Inflammatory macrophage treated with lipopolysaccharide for 4 hours (primary cell): Measurements from ENCODE around the gene LKAAEAR1.
"Not testable (repeated sequence)": the region's sequence is repeated elsewhere in the genome, so short reads cannot be mapped to it uniquely, and the experiment has no call there.

Experiments
- DNase-seq: peaks from one replicate; pipeline ENCODE4 v3.0.0-alpha.2; 2020

Gene LKAAEAR1

DNA sequence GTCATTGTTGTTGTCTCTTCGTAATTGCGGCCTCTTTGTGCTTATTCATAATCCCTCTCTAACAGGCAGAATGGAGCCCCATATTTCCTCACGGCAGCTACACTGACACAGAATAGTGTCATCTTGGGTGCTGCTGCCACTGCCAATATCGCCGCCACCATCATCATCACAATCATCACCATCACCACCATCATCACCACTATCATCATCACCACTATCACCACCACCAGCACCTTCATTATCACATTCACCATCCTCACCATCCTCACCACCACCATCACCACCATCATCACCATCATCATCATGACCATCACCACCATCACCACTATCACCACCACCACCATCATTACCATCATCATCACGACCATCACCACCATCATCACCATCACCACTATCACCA is 12.3 kb upstream of the LKAAEAR1 start:
- DNase-seq, result no peak

DNA sequence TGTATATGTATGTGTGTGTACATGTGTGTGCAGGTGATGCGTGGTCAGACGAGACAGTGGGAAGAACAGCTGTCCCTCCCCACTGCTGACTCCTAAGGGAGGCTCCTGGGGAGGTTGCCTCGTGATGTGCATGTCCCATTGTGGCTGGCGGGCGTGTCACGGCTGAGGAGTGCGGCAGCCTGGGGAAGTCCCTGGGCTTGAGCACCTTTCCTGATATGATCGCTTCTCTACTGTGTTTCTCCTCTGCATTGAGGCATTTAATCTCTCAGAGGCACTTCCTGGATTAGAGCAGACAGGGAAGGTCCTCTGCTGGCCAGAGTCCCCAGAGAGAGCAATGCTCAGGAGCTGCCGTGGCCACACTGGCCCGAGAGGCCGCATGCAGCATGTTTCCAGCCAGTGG is 11.7 kb upstream of the LKAAEAR1 start:
- no peak for DNase-seq

DNA sequence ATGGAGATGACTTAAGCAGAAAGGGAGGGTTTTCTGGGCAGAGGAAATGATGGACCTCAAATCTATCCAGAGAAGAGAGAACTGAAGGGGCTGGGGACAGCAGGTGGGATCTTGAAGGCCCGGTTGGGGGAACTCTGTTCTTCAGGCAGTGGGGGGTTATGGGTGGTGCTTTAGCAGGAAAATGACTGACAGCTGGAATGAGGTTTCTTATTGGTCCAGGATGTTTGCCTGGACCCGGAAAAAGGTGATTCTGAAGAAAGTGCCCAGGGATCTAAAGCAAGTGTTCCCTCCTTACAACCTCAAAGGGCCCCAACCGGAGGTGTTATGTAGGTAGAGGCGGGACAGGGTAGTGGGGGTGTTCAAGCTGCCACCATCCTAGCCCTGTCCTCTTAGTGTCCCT is 11.3 kb upstream of the LKAAEAR1 start:
- DNase-seq, result no peak

DNA sequence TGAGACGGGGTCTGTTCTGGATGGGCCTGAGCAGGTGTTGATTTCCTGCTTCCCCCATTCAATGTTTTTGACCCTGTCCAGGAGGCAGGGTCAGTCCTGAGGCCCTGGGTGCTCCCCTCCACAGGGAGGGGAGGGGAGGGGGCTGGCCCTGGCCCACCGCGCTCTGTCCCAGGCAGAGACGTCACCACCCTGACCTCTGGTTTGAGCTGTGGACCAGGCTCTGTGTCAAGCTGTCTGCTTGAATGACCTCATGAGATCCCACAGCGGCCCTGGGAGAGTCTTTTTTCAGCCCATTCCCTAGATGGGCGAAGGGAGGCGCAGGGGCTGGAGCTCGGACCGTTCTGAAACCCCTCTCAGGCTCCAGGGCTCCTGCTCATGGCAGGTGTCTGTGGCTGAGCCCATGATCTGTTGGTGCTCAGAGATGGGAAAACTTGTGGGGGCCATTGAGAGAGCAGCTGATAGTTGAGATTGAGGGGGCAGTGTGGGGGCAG is 8.9 kb upstream of the LKAAEAR1 start:
- no peak for DNase-seq

DNA sequence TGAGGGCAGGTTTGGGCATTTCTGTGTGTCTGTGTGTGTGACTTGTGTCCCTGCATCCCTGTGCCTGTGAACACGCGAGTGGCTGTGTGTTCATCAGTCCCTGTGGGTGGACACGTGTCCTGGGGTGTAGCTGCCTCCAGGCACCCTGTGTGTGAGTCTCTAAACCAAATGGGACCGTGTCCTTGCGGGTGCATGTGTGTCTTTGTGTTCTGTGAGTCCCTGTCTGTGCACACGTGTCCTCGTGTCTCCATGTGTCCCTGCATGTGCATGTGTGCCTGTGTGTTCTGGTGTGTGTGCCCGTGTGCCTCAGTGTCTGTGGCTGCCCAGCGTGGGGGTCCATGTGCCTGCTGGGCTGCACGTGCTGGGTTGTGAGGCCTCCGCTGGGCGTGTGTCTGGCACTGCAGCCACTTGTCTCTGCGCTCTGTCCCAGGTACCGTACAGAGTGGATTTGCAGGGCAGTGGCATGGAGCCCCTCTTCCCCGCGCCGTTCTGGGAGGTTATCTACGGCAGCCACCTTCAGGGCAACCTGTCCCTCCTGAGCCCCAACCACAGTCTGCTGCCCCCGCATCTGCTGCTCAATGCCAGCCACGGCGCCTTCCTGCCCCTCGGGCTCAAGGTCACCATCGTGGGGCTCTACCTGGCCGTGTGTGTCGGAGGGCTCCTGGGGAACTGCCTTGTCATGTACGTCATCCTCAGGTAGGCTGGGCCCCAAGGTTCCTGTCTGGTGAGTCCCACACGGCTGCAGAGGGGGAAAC is 8.2 kb upstream of the LKAAEAR1 start:
- DNase-seq, result no peak

DNA sequence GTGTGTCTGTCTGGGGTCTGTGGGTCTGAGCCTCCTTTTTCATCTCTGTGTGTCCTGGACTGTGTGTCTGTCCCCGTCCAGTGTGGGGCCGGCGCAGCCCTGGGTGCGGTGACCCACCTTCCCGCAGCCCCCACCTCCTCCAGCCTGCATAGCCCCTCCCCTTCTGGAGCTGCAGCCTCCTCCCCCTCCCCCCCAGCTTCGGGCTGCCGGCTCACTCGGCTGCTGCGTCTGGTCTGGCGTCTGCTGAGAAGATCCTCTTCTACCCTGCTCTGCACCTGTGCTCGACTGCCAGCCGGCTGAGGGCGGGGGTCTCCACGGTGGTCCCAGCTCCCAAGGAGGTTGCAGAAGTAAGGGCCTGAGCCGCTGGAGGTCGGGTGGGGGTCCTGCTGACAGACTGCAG is 7.6 kb upstream of the LKAAEAR1 start:
- DNase-seq, result no peak

DNA sequence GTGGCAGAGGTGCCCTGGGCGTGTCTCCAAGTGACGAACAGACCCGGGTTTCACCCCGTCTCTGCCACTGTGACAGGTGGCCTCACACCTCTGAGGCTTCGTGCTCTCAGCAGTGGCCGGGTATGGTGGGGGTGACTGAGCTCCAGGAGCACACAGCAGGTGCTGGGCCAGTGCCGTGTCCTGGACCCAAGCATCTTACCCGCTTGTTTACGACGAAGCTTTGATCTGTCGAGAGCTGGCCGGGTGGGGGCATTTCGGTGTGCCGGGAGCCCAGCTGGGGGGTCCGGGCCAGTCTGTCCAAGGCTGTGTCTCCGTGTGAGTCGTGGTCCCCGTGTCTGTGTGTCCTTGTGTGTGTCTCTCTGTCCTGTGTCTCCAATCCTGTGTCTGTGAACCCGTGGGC is 7.1 kb upstream of the LKAAEAR1 start:
- no peak for DNase-seq

DNA sequence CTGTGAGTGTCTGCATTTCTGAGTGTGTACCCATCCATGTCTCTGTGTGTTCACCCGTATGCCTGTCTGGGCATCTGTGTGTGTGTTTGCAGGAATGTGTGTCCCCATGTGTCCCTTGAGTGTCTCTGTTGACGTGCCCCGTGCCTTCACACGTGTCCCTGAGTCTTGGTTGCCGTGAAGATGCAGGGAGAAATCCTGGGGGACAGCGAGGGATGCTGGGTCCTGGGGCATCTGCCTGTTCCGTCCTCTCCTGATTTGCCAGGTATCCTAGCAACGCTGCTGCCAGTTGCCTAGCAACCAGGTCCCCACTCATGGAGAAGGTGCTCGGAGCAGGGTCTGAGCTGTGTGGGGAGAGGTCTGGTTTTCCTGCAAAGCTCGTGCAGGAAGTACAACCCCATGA is 6.0 kb upstream of the LKAAEAR1 start:
- DNase-seq, result no peak

DNA sequence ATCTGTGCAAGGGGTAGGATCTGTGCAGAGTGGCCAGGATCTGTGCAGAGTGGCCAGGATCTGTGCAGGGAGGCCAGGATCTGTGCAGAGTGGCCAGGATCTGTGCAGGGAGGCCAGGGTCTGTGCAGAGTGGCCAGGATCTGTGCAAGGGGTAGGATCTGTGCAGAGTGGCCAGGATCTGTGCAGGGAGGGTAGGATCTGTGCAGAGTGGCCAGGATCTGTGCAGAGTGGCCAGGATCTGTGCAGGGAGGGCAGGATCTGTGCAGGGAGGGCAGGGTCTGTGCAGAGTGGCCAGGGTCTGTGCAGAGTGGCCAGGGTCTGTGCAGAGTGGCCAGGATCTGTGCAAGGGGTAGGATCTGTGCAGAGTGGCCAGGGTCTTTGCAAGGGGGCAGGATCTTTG is 4.4 kb upstream of the LKAAEAR1 start:
- DNase-seq, result not testable (repeated sequence)

DNA sequence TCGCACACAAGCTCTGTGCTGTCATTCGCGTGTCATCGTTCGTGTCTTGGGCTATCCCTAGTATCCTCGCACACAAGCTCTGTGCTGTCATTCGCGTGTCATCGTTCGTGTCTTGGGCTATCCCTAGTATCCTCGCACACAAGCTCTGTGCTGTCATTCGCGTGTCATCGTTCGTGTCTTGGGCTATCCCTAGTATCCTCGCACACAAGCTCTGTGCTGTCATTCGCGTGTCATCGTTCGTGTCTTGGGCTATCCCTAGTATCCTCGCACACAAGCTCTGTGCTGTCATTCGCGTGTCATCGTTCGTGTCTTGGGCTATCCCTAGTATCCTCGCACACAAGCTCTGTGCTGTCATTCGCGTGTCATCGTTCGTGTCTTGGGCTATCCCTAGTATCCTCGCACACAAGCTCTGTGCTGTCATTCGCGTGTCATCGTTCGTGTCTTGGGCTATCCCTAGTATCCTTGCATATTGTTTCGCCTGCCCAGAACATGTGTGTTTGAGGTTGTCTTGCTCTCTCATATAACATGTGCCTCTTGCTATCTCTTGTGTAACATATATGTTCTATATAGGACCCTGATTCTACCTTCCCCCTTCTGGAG is 3.1 kb upstream of the LKAAEAR1 start:
- not testable (repeated sequence) for DNase-seq

DNA sequence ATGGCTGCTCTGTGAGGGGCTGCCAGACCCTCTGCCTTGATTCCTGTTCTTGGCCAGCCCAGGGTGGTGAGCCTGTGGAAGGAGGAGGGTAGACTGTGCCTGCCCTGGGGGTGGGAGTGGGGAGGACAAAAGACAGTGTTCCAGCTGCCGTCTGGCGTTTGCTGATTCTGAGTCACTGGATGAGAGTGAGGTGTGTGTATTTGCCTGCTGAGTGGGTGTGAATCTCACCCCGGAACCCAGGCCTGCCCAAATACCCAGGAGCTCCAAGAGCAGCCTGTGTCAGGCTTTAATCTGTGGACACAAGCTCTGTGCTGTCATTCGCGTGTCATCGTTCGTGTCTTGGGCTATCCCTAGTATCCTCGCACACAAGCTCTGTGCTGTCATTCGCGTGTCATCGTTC is 2.6 kb upstream of the LKAAEAR1 start:
- DNase-seq, result no peak

DNA sequence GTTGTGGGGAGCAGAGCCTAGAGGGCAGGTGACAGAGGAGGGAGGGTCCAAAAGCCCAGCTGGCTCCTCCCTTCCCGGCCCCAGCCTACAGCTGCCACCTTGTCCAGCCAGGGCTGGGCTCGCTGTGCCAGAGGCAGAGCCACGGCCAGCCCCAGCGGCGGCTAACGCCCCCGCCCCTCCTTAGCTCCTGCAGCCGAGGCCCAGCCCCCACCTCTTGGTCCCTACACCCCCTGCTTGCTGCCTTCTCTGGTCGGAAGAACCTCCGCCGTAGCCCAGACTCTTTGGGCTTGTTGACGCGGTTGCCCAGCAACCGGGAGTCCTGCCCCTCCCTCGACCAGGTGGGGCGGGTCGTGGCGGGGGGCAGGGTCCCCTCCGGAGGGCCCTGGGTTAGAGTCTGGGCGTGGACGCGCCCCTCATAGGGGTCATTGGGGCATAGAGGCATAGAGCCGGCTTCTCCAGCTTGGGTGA is 521 bp upstream of the LKAAEAR1 start:
- DNase-seq, result no peak

DNA sequence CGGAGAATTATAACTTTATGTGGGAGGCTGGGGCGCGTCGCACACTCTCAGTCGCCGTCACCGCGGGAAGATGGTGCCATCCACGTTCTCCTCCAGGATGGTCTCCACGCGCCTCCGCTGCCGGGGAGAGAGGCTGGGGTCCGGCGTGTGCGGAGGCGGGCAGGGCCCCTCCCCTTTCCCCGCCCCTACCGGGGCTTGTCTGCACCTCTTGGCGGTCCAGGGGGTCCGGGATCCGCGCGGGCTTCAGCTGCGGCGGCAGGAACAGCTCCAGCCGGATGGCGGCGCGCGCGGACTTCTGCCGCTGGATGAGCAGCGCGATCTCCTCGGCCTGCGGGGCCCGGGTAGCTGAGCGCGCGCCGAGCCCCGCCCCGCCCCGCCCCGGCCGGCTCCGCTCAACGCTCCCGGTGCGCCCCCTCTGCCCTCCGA is 807 bp downstream of the LKAAEAR1 start:
- peak; percentile 72 for DNase-seq

DNA sequence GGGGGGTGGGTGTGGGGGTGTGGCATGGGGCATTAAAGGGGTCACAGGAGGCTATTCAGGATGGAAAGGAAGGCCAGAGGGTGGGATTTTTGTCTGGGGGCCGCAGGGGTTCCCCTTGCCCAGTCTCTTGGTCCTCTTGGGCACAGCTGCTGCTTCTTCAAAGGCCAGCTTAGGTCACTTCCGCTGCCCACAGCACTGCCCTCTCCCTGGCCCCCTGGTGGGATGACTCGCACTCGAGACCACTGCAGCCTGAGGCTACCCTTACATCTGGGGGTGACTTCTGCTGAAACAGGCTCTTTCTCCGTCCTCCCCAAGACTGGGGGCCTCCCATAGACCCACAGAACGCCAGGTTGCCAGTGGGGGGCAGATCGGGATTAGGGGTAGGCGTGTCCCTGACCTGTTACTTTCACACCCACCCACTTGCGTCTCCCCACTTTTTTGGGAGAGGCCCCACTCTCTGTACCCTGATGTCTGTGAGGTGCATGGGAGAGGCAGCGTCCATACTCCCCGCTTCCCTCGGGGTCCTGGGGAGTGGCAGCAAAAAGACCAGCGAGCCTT is 1.3 kb downstream of the LKAAEAR1 start:
- no peak for DNase-seq

DNA sequence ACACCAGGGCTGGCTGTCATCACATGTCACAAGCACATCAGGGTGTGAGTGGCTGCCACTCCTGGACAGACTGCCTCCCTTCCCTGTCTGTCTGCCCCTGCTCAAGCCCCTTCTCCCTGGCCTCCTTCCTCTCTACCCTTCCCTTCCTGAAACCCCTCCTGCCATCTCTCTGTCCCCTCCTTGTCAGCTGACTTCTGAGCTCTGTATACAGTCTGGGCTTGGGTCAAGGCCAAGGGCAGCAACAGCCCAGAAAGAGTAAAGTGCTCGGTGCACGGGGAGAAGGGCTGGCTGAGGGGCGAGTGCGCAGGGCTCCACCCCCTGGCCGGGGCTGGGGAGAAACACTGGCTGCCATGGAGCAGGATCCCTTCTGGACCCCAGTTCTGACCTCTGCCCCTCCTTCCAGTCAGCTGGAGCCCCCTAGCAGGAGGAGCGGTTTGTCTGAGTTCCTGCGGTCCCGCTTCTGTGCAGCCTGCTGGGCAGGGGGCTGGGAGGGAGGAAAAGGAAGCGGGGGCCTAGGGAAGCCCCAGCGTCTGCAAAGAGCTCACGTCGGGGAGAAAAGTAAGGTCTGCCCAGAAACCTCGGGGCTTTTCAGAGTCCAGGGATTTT is 2.0 kb downstream of the LKAAEAR1 start:
- no peak for DNase-seq

DNA sequence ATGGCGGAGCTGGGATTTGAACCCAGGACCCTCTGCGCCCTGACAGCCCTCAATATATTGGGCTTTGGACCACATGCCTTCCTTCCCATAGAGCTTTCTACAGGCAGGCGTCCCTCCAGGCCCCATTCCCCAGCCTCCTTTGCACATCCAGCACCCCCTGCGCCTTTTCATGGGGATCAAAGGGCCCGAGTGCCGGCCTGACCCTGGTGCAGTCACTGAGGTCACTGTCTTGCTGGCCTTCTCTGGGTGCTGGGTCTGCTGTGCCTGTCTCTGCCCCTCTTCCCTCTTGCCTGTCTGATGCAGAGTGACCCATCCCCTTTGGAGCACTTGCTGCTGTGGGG is 2.6 kb downstream of the LKAAEAR1 start:
- DNase-seq, result no peak

DNA sequence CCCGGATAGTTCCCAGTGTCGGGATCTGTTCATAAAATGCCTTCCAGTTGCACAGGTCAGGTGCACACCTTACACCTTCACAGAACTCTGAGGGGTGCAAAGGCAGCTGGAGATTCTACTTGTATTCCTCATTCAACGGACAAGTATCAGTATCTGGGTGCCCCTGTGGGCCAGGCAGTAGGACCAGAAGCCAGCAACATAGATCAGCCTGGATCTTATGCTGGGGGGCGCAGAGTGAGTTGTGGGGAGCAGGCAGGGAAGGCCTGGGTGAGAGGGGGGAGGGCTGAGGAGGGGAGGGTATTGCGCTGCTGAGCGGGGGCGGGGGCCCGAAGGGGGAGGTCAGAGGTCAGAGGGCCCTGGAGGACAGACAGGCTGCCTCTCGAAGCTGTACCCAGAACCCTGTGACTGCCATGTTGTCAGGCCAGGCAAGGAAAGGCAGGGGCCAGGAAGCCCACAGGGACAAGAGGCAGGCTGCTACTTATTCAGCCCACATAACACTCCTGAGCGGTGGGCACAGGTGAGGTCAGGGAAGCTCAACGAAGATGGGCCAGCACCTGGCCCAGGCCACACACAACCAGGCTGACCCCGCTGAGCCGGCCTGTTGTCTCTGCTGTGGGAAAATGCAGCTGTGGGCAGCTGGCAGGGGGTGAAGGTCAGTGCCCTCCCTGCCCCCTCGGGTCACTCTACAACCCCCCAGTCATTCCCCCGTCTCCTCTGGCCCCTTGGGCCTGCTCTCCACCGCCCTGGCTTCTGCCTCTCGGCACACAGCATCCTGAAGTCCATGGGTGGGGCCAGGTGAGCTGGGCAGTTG is 3.2 kb downstream of the LKAAEAR1 start:
- no peak for DNase-seq

DNA sequence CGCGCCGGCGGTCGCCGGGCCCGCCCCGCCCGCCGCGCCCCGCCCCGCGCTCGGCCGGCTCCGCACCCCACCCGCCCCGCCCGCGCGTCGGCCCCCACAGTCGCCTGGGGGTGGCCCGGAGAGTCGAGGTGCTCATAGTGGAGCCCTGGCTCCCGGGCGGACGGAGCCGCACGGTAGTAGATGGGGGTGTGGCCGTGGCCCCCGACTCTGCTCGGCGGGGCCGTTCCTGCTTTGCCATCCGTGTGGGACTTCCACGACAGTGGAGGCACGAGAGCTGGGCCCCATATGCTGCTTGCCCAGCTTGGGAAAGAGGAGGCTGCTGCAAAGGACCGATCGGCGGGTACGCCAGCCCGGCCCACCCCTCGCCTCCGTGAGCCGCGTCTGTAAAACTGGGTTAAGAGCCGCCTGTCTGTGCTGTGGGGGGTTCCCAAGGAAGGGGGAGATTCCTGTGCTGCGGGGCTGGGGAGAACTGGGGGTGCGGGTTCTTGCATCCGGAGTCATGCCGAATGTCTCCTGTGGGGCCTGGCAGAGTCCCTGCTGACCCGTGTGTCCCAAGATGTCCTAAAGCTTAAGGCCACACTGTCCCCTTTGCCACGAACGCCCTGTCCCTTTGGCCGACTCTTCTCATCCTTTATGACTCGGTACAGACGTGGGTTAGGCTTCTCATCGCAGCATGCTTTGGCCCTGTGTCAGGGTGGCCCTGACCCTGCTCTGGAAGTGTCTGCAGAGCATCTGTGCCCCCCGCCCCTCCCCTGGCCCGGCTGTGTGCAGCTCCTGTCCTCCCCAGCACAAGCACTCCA is 4.0 kb downstream of the LKAAEAR1 start, which contains the start of gene OPRL1:
Gene OPRL1, plus strand, starts transcription at position 70 of the 800 bp plus-strand sequence. CDS start 12,639 bp downstream, outside the sequence.
- peak; percentile 31 for DNase-seq

DNA sequence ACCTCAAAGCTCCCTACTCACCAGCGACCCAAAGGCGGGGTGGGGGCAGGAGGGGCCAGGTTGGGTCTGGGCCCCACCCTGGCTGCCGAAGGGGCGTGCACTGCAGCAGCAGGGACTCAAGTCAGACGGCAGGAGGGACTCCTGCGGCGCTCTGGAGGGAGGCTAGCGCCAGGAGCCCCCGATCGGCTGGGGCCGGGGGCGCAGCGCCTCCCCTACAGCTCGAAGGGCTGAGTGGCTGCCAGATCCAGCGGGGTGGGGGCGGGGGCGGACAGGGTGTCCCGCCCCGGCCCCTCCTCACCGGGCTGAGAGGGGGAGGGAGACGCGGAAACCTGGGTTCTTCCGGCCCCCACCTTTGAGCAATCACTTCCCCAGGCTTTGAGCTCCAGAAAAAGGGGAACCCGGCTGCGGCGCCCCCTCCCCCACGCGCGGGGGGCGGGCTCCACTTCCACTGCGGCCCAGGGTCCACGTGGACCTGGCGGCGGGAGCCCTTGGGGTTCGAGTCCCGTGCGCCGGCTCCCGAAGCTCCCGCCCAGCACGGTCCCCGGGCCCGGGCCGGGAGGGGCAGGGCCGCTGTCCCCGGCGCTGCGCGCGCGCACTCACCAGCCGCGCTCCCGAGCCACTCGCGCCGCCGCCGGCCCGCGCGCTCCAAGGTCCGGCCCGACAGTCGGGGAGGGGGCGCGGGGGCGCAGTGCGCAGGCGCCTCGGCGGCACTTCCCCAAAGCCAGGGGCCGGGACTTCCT is 4.8 kb downstream of the LKAAEAR1 start, which contains the start of gene RGS19:
Gene RGS19, minus strand, starts transcription at position 246 of the 740 bp plus-strand sequence. CDS start 2,632 bp downstream, outside the sequence.
- peak; percentile 83 for DNase-seq

DNA sequence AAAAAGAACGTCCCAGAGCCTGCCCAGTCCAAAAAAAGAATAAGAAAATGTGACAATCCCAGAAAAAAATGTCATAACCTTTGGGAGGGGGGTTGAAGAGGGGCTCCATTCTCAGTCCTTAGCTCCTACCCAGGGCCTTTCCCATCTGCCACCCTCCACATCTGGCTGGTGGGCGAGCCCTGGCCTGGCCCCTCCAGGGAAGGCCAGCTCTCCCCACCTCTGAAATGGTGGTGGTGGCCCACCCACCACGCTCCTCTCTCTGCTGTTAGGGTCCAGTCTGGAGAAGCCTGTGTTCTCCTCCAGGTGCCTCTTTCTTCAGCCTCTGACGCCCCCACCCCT is 5.3 kb downstream of the LKAAEAR1 start:
- DNase-seq, result no peak

DNA sequence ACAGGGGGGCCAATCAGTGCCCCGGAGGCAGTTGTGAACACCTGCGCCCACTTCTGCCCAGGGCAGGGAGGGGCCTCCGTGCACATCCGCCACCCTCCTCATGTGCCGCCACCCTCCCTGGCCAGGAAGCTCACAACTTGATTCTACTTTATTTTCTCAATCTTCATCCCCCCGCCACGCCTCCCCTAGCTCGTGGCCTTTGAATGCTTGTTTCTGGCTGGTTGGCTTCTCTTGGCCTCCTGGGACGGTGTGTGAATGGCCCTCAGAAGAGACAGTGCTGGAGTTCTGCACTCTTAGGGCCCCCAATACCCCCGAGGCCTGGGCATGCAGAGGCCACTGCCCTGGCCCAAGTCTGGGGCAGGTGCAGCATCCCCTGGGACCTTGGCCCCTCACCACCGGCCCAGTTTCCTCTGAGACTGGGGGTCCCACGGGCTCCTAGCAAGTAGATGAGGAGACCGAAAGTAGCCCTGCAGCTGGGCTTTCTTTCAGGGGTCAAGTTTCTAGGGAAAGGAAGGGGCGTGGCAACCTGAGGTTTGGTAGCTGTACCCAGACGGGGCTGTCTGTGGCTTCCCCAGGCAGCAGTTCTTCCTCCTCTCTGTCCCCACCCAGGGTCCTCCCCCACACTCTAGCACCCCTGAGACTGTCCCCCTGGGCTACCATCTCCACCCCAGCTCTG is 6.2 kb downstream of the LKAAEAR1 start:
- peak; percentile 15 for DNase-seq
